Breast epithelium (tissue), 4 donors: Measurements from ENCODE around the gene ST6GAL1. TPM values are rescaled to one million over a fixed set of nuclear protein-coding genes. Genes with fewer than 3 reads are reported as not detected.
A peak's percentile ranks its signal among the peaks of the same experiment; 100 is the strongest.

Experiments used
- DNase-seq, 2 donors: peaks; one replicate each; pipeline ENCODE4 v3.0.0-alpha.2; 2019; ENCODE audit warnings: low spot score in 2 of 2
- H3K27ac ChIP-seq, 2 donors: fragments of 200-600 bp; sonication (generic) in 1 of 2; one replicate each; pipeline ENCODE4 v1.5.1; 2016 to 2019; ENCODE audit warnings: mild to moderate bottlenecking in 1 of 2
- H3K27me3 ChIP-seq, 2 donors: fragments of 200-600 bp; sonication (generic) in 1 of 2; one replicate each; pipeline versions ENCODE4 v1.5.1 to v1.6.0; 2017 to 2019; ENCODE audit warnings: control low read depth in 1 of 2, mild to moderate bottlenecking in 1 of 2
- H3K36me3 ChIP-seq: fragments of 200-600 bp; one replicate; pipeline ENCODE4 v1.5.1; 2019
- H3K4me1 ChIP-seq, 2 donors: fragments of 200-600 bp; sonication (generic); one replicate each; pipeline ENCODE4 v1.5.1; 2016 to 2019; ENCODE audit warnings: control low read depth in 1 of 2
- H3K4me3 ChIP-seq, 3 donors: fragments of 200-600 bp; sonication (generic); 1 replicate in 2 of 3; 2 replicates in 1 of 3; pipeline ENCODE4 v1.5.1; 2016 to 2019; ENCODE audit warnings: mild to moderate bottlenecking in 3 of 3, moderate library complexity in 2 of 3
- H3K9me3 ChIP-seq, 2 donors: fragments of 200-600 bp; sonication (generic) in 1 of 2; one replicate each; pipeline ENCODE4 v1.5.1; 2016 to 2019; ENCODE audit warnings: control low read depth in 1 of 2
- CTCF ChIP-seq, 3 donors: fragments of 450-650 bp; IDR thresholded peaks; one replicate each; pipeline ENCODE4 v1.5.1; 2016 to 2017; ENCODE audit warnings: antibody characterized with exemption in 3 of 3, mild to moderate bottlenecking in 3 of 3, moderate library complexity in 3 of 3
- POLR2A ChIP-seq: fragments of 450-650 bp; IDR thresholded peaks from one replicate; pipeline ENCODE4 v1.6.1; 2016; ENCODE audit warnings: antibody characterized with exemption, mild to moderate bottlenecking, moderate library complexity
- POLR2AphosphoS5 ChIP-seq, 3 donors: sonication (generic); formaldehyde crosslinking; IDR thresholded peaks; one replicate each; pipeline ENCODE4 v1.6.1; 2017; ENCODE audit warnings: antibody characterized with exemption in 3 of 3
- intact Hi-C: fragments of 100-400 bp; cut with DNase I; formaldehyde crosslinking; loops from one replicate; pipeline ENCODE4 v1.15.1; 2023; ENCODE audit warnings: low total_unique reads
- total RNA-seq, 3 donors: library from RNA; depleted of rRNA; stranded (reverse); fragments of >200 nt; gene quantifications; one replicate each; pipeline ENCODE4 v1.1.0, GENCODE V29; 2016

Gene ST6GAL1
- total RNA-seq, 3 donors from 2014 or later: 28.5 to 79.6 (median 42.3) TPM

DNA sequence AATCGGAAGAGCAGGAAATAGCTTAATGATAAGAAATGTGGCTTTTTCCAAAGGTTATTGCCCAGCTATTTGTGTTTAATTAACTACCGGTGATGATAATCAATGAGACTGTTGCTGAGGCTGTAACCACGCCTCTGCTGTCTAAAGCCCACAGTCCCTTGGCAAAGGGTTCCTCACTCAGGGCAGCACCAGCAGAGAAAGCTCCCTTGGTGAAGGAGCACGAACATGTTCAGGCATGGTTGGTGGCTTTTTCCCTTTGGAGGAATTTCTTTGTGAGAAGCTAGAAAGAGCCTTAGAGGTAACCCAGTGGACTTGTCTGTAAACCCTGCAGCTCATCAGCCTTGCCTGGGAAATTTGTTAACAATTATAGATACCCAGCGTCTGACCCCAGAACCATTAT, 7.5 kb upstream of the ST6GAL1 start:
- no peak overlapping the region for H3K27ac ChIP-seq
- no peaks in the 10 kb centered on the region for H3K36me3 ChIP-seq
- peak in 1 of 2 donors; percentile 35 for DNase-seq
- no peak for TF ChIP-seq CTCF (IDR thresholded peaks at IDR 0.05)
- no peak for TF ChIP-seq POLR2A
- no peak for TF ChIP-seq POLR2AphosphoS5 (IDR thresholded peaks at IDR 0.05)
- H3K4me1 ChIP-seq: no peaks in the 10 kb centered on the region
- H3K9me3 ChIP-seq: no peaks in the 10 kb centered on the region
- H3K4me3 ChIP-seq: no peak overlapping the region
- intact Hi-C loops: no loop called here
- H3K27me3 ChIP-seq: no peaks in the 10 kb centered on the region

GRCh38 chr3:186923241-186923640, 7.1 kb upstream of the ST6GAL1 start:
- H3K27me3 ChIP-seq: no peaks in the 10 kb centered on the region
- H3K4me3 ChIP-seq: no peak overlapping the region
- no peaks in the 10 kb centered on the region for H3K9me3 ChIP-seq
- TF ChIP-seq POLR2AphosphoS5 (IDR thresholded peaks at IDR 0.05): no peak
- H3K4me1 ChIP-seq: no peaks in the 10 kb centered on the region
- H3K36me3 ChIP-seq: no peaks in the 10 kb centered on the region
- no peak for DNase-seq
- intact Hi-C loops: no loop called here
- peak overlapping the region in 1 of 2 donors; percentile 12 for H3K27ac ChIP-seq

DNA sequence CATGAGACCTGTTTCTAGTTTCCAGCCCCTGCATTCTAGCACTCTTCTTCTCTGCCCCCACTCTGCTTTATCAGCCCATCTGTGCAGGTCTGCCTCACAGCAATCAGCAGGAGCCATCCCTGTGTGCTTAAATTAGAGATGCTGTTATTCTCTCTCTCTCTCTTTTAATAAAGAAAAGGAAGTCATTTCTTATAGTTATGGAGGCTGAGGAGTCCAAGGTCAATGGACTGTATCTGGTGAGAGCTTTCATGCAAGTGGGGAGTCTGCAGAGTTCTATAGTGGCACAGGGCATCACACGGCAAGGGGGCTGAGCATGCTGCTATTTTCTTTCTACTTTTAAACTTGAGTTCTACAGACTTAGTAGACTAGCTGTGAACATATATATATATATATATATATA, 4.5 kb upstream of the ST6GAL1 start:
- Histone ChIP-seq H3K4me3 (no peak overlapping the region), H3K4me1 (no peaks in the 10 kb centered on the region), H3K27me3 (no peaks in the 10 kb centered on the region), H3K27ac (no peak overlapping the region), H3K36me3 (no peaks in the 10 kb centered on the region), H3K9me3 (no peaks in the 10 kb centered on the region)
- DNase-seq: no peak
- TF ChIP-seq POLR2A (no peak), CTCF (IDR thresholded peaks at IDR 0.05) (no peak), POLR2AphosphoS5 (IDR thresholded peaks at IDR 0.05) (no peak)
- intact Hi-C loops: no loop called here

DNA sequence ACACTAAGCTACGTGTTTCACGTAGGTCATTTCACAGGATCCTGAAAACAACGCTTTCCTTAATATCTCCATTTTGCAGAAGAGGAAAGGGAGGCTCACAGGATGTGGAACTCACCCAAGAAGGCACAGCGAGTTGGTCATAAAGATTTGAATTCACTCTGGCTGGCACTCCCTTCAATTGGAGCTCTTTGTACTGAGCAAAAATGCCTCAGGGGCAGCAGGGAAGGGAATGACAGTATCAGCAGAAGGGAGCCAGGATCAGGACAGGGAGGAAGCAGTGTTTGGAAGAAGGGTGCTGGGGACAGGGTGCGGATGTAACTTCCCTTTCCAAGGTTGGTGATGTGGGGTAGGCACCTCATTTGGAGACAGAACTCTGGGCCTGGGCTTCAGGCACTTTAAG, 1.1 kb upstream of the ST6GAL1 start:
- no peak overlapping the region for H3K4me3 ChIP-seq
- no peaks in the 10 kb centered on the region for H3K9me3 ChIP-seq
- TF ChIP-seq CTCF (IDR thresholded peaks at IDR 0.05): no peak
- TF ChIP-seq POLR2A: no peak
- TF ChIP-seq POLR2AphosphoS5 (IDR thresholded peaks at IDR 0.05): no peak
- H3K27me3 ChIP-seq: no peaks in the 10 kb centered on the region
- intact Hi-C loops: no loop called here
- H3K4me1 ChIP-seq: no peaks in the 10 kb centered on the region
- no peak overlapping the region for H3K27ac ChIP-seq
- no peak for DNase-seq
- H3K36me3 ChIP-seq: no peaks in the 10 kb centered on the region

DNA sequence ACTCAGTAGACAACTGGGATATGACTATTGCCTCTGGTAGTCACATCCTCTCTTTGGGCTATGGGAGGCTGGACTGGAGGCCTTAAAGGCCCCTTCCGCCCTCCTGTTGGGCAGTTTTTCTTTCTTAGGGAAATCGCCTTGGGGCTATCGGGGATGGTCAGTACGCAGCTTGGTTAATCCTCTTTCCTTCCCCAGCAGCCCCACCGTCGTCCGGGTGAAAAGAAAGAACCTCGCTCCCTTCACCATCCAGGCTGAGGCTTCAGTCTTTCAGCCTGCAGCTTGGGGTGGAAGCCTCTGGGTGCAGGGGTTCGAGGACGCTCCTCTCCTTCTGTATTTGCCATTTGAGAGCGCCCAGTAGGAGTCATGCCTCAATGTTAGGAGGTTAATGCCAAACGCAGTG, 641 bp upstream of the ST6GAL1 start:
- peak overlapping the region in 1 of 2 donors; percentile 86 for H3K27ac ChIP-seq

More for the DNA sequence above, 641 bp upstream of the ST6GAL1 start:
- H3K4me3 ChIP-seq: peak overlapping the region; percentile 78 to 97 (median 81)
- H3K9me3 ChIP-seq: no peaks in the 10 kb centered on the region
- no peak for TF ChIP-seq CTCF (IDR thresholded peaks at IDR 0.05)
- no peak for TF ChIP-seq POLR2AphosphoS5 (IDR thresholded peaks at IDR 0.05)
- TF ChIP-seq POLR2A: no peak
- no peak for DNase-seq
- no peaks in the 10 kb centered on the region for H3K36me3 ChIP-seq
- no peaks in the 10 kb centered on the region for H3K27me3 ChIP-seq
- intact Hi-C loops: no loop called here
- H3K4me1 ChIP-seq: no peaks in the 10 kb centered on the region
